Activated gamma-delta T cell treated with anti-CD3 and anti-CD28 coated beads, Interleukin-2, amount 50 U/mL, for 16 hours (primary cell): ENCODE results near the gene CAPZB.

Source experiments
- DNase-seq: peaks from one replicate; pipeline ENCODE4 v3.0.0-alpha.2; 2020; ENCODE audit warnings: low read depth

Gene CAPZB

DNA sequence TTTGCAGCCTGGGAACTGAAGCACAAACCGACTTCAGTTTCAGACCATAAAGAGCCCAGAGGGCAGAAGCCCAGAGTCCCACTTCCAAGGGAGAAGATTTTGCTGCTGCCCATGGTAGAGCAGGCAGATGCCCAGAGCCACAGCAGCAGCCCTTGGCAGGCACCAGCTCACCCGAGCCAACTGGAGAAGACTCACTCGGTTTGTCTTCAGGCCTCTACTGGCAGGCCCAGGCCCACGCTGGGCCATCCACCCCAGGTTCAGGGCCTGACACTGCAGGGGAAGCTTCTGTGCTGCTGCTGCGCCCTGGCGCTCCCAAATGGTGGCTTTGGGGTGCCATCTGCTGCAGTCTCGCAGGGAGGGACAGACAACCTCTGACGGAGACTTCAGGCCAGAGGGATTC is 139.9 kb downstream of the CAPZB start:
- no peak for DNase-seq

- DNase-seq: no peak
Measured at GRCh38 chr1:19344831-19345230, 140.5 kb downstream of the CAPZB start.

GRCh38 chr1:19344372-19344810 is 140.9 kb downstream of the CAPZB start:
- no peak for DNase-seq

DNA sequence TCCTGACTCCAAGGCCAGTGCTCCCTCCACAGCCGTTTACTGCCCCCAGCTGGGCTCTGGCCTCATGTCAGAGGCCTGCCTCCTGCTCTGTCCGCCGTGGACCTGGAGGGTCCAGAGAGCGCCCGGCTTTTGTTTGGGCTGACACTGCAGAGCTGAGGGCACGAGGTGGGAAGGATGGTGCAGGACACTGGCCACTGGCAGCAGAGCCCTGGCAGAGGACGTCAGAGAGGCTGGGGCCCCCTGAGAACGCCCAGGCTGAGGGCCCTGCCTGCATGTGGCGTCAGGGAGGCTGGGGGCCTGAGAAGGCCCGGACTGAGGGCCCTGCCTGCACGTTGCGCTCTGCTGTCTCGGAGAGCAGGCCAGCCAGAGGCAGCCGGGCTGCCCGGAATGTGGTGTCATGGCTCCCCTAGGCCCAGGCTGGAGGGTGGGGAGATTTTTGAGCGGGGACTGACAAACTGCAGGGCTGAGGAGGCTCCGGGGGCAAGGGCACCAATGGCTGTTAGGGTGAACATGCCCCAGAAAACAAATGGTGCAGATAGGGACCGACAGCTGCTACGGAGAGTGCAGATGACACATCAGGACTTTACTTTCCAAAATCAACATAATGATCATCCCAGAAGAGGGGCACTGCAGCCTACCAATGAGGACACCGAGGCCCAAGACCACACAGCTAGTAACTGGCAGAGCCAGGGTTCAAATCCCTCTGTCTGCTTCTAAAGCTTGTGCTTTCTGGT is 141.6 kb downstream of the CAPZB start:
- DNase-seq: no peak

- no peak for DNase-seq
Measured at GRCh38 chr1:19342894-19343616, 142.3 kb downstream of the CAPZB start.

DNA sequence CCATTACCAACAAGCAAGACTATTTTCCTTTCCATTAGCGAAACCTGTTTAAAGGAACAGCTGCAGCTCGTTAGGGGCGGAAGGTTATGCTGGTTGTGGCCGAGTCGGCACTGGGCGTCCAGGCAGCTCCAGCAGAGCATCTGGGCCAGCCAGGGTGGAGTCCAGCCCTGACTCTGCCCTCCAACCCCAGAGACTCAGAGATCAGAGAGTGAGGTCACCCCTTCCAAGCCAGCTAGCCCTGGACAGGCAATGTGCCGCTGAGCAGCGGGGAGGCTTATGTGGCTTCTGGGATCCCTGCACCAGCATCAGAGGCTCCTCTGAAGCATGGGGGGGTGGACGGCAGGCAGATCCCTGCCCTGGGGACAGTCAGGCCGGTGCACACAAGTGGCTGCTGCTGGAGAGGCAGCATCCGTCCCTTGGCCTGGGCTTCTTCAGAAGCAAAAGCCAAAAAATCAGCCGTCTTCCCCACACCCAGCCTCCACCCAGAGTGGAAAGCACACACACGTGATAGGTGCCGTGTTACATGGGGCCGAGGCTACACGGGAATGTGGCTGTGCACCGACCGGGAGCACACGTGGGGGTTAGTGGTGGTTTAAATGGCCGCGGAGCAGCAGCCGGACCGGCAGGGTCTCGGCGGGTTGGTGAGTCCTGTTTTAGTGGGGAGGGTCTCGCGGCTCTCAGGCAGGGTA is 143.1 kb downstream of the CAPZB start:
- DNase-seq: no peak

DNA sequence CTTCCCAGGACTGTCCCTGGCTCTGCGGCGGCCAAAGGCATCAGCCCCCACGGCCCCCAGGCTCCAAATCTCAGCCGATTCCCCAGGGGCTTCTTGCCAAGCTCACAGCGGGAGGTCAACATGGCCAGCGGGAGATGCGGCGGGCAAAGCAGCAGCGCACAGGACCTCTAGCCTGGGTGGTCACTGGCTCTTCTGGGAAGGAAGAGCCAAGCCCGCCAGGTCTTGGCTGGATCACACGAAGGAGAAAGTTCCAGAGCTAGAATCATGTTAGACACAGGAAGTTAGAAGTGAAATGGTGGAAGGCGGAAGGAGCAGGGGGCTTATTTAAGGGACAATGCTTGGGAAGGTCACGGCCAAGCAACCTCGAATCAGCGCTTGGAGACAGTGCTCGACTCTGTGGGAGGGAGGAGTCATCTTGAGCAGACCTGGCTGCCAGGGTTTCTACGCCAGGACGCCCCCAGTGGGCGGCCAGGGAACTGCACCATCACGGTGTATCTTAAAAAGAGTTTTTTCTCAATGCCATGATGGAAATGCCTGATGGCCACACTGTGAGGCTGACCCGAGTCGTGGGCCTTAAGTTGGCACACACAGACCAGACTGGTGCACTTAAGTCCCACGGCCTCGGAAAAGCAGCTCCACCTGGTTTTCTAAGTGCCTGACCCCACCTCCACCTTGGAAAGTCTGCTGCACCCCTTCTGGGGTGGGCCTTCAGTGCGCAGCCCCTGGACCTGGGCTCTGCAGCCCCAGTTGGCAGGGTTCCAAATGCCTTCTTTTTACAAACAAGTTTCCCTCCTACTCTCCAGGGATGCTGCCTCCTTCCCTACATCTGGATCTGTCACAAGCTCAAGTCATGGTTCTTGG is 143.9 kb downstream of the CAPZB start:
- peak; percentile 64 for DNase-seq

DNA sequence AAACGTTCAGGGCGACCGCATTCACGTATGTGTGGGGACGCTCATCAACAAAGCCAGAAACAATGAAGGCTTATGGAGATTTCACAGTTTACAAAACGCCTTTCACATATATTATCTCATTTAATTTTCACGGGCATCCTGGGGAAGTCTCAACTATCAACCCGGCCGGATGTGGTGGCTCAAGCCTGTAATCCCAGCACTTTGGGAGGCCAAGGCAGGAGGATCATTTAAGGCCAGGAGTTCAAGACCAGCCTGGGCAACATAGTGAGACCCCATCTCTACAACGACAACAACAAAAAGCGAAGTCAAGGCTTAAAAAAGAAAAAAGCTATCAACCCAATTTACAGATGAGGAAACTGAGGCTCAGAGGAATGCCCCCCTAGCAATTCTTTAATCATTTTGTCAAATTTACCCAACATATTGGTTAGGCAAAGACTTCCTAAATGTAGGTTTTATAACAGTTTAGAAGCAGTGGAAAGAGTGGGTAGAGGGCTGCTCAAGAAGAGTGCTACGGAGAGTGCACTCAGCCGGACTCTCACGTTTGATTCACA is 144.9 kb downstream of the CAPZB start:
- no peak for DNase-seq

DNA sequence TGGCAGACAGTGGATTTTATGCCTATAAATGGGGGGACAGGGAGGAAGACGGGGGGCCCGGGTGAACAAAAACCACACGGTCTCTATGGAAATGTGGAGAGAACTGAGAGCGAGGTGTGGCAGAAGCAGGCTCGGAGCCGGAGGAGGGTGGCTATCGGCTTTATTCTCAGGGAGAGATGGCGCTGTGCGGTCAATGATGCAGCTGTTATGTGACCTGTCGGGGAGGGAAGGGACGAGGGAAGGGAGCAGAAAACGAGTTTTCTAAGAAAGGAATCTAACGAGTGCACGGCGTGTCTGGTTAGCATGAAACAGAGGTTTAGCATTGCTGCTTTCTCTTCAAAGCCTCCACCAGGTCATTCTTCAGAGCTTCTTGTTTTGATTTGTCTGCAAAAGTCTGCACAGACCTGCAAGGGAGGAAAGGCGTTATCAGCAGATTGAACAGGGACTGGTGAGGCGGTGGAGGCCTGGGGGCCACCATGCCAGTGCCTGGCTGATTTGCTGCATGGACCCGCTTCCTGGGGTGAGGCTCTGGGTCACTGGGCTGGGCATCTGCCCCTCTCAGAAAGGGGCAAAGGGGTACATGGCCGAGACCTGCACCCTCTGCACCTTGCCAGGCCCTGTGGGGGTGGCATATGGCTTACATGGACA is 146.0 kb downstream of the CAPZB start:
- DNase-seq: no peak

- no peak for DNase-seq
Measured at GRCh38 chr1:19338323-19338762, 147.0 kb downstream of the CAPZB start.

DNA sequence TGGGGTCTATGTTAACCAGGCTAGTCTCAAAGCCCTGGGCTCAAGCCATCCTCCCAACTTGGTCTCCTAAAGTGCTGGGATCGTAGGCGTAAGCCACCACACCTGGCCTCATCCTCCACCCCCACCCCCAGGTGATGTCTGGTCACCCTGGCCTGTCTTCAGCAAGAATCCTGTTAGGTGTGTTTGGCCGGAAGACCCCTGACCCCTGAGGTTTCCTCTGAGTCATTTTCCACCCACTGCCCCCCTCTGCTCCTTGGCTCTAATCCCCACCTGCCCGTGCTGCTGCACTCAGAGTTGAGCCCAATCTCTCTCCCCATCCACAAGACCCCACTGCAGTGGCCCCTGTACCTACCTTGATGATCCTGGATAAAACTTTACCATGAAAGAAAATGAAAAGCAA is 148.1 kb downstream of the CAPZB start:
- DNase-seq: no peak

GRCh38 chr1:19336543-19336942 is 148.8 kb downstream of the CAPZB start:
- DNase-seq: peak; percentile 17

DNA sequence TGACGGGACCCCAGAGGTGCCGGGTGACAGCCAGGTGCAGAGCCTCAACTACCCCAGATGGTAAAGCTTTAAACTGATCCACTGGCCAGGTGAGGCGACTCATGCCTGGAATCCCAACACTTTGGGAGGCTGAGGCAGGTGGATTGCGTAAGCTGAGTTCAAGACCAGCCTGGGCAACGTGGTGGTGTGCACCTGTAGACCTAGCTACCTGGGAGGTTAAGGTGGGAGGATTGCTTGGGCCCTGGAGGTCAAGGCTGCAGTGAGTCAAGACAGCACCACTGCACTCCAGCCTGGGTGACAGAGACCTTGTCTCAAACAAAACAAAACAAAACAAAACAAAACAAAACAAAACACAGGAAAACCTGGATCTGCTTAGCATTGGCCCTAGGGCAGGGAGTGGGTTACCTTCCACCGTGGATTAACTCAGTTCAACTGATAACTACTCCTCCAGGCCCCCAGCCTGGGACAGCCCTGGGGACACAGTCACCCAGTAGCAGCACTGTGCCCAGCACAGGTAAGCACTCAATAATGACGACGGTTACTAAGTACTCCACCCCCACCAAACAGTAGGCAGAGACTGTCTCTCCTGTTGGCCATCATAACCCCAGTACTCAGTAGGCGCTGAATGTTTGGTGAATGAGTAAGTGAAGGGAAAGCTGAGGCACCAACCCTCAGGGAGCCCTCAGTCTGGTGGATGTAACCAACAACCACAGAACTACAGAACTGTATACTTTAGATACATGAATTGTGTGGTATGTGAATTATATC is 151.6 kb downstream of the CAPZB start:
- no peak for DNase-seq

GRCh38 chr1:19332832-19333231 is 152.5 kb downstream of the CAPZB start:
- no peak for DNase-seq

- DNase-seq: no peak
Measured at GRCh38 chr1:19331262-19331878, 154.0 kb downstream of the CAPZB start.

DNA sequence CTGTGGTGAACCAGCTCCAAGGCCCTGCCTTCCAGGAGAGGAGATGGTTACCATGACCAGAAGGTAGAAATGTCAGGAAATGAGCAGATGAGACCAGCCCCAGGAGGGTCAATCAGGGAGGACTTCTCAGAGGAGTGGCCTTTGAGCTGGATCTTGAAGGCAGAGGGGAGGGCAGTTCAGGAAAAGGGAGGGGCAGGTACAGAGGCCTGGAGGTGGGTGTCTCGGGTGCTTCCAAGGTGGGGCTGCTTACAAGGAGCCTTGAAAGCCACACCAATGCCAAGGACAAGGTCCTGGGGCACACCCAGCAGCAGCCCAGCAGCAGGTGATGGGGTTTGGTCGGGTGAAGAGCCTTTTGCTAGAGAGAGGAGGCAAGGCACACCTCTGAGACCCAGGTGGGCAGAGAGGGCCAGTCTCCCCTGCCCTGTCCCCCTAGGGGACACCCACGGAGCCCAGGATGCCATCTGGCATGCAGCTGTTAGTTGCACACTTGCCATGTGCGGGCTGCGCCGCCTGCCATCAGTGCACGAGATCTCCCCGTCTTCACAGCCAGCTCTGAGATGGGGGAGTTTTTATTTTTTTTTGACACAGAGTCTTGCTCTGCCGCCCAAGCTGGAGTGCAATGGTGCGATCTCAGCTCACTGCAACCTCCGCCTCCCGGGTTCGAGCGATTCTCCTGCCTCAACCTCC is 154.7 kb downstream of the CAPZB start:
- DNase-seq: no peak

DNA sequence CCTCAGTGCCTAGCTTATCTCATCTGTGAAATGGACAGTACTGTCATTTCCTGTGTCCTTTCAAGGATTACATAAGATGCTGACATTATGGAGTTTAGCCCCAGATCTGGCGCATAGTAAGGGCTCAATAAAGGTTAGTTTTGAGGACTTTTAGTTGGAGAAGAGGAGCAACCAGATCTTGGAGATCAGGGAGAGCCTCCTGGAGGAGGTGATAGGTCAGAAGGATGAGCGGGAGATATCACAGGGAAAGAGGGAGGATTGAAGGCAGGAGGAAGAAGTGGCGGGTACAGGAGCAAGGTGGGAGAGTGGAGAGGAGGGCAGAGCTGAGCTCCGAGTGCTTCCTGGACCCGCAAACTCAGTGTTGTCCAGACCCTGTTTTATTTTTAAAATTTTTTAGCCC is 155.7 kb downstream of the CAPZB start:
- no peak for DNase-seq

GRCh38 chr1:19329188-19329587 is 156.2 kb downstream of the CAPZB start:
- no peak for DNase-seq

DNA sequence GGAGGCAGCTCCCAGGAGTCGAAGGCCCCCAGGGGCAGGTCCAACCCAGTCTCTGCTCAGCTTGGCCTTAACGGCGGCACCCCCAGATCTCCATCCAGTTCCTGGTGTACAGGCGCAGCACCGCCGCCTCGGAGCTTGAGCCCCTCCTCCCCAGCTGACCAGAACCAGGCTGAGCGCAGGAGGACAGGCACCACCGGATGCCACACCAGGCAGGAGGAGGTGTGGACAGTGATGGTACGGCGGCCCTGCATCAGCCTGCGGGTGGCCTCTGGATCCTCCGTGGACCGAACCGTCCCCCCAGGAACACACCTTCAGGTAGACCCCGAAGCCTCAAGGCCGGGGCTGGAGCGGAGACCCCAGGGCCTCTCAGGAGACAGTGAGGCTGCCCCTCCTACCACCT is 156.9 kb downstream of the CAPZB start:
- DNase-seq: no peak
